Hepatocyte (in vitro differentiated cells): ENCODE results near the gene KRT74. TPM values are rescaled to one million over a fixed set of nuclear protein-coding genes. Genes with fewer than 3 reads are reported as not detected.

Experiments used
- DNase-seq: peaks from one replicate; pipeline ENCODE4 v3.0.0-alpha.2; 2016; ENCODE audit warnings: low spot score
- H2AFZ ChIP-seq: fragments of 200-600 bp; sonication (generic); 2 replicates; pipeline ENCODE4 v1.6.0; 2016; ENCODE audit warnings: antibody characterized with exemption, mild to moderate bottlenecking
- H3K27ac ChIP-seq: fragments of 200-600 bp; sonication (generic); 2 replicates; pipeline ENCODE4 v1.5.1; 2016; ENCODE audit warnings: mild to moderate bottlenecking
- H3K27me3 ChIP-seq: fragments of 200-600 bp; sonication (generic); 2 replicates; pipeline ENCODE4 v1.6.1; 2016
- H3K36me3 ChIP-seq: fragments of 200-600 bp; sonication (generic); replicated peaks from 2 replicates; pipeline ENCODE4 v1.5.1; 2016; ENCODE audit warnings: low read depth; ENCODE audit not compliant: insufficient read depth
- H3K4me1 ChIP-seq: fragments of 200-600 bp; sonication (generic); 2 replicates; pipeline ENCODE4 v1.5.1; 2016; ENCODE audit warnings: mild to moderate bottlenecking, moderate library complexity; ENCODE audit not compliant: insufficient read depth
- H3K4me2 ChIP-seq: fragments of 200-600 bp; sonication (generic); 2 replicates; pipeline ENCODE4 v1.6.0; 2016
- H3K4me3 ChIP-seq: fragments of 200-600 bp; sonication (generic); 2 replicates; pipeline ENCODE4 v1.5.1; 2016; ENCODE audit warnings: mild to moderate bottlenecking
- H3K79me2 ChIP-seq: fragments of 200-600 bp; sonication (generic); 2 replicates; pipeline ENCODE4 v1.6.0; 2017; ENCODE audit warnings: mild to moderate bottlenecking
- H3K9me2 ChIP-seq: fragments of 200-600 bp; sonication (generic); replicated peaks from 2 replicates; pipeline ENCODE4 v1.6.0; 2017; ENCODE audit warnings: mild to moderate bottlenecking; ENCODE audit not compliant: insufficient read depth
- H3K9me3 ChIP-seq: fragments of 200-600 bp; sonication (generic); 2 replicates; pipeline ENCODE4 v1.5.1; 2016; ENCODE audit warnings: low read depth, mild to moderate bottlenecking
- H4K20me1 ChIP-seq: fragments of 200-600 bp; sonication (generic); 2 replicates; pipeline ENCODE4 v1.6.0; 2016; ENCODE audit warnings: mild to moderate bottlenecking; ENCODE audit not compliant: insufficient read depth, poor library complexity, severe bottlenecking
- EZH2 ChIP-seq: fragments of 200-600 bp; sonication (generic); IDR thresholded peaks from 2 replicates; pipeline ENCODE4 v1.6.1; 2016; ENCODE audit warnings: antibody characterized with exemption, mild to moderate bottlenecking, borderline replicate concordance
- EZH2phosphoT487 ChIP-seq: fragments of 200-600 bp; sonication (generic); IDR thresholded peaks from one replicate; pipeline ENCODE4 v1.6.1; 2018; ENCODE audit warnings: antibody characterized with exemption, mild to moderate bottlenecking, low read depth, moderate library complexity; ENCODE audit not compliant: unreplicated experiment, severe bottlenecking
- WGBS: methylation state at CpG from one replicate; pipeline ENCODE4 v1.1.6; 2016; ENCODE audit warnings: low lambda C conversion rate; ENCODE audit errors: missing lambda C conversion rate; 5-methylcytosine and 5-hydroxymethylcytosine counted together
- polyA plus RNA-seq: library from polyadenylated mRNA; unstranded; fragments of >200 nt; fragmentation: Nextera tagmentation; extraction: Ambion mirVana; gene quantifications from 2 replicates; pipeline ENCODE4 v1.2.1, GENCODE V29; 2016
- total RNA-seq: library from RNA; depleted of rRNA; stranded (reverse); fragments of >200 nt; gene quantifications from 2 replicates; pipeline ENCODE4 v1.2.3, GENCODE V29; 2014
- TF ChIP-seq, protein P1 (sequence below): fragments of 200-600 bp; sonication (generic); IDR thresholded peaks from 2 replicates; pipeline ENCODE4 v1.5.1; 2016; ENCODE audit warnings: antibody characterized with exemption, mild to moderate bottlenecking; ENCODE audit not compliant: poor library complexity

The KRT74 gene
- total and polyA plus RNA-seq, 2 experiments from 2014 or later = not detected

DNA sequence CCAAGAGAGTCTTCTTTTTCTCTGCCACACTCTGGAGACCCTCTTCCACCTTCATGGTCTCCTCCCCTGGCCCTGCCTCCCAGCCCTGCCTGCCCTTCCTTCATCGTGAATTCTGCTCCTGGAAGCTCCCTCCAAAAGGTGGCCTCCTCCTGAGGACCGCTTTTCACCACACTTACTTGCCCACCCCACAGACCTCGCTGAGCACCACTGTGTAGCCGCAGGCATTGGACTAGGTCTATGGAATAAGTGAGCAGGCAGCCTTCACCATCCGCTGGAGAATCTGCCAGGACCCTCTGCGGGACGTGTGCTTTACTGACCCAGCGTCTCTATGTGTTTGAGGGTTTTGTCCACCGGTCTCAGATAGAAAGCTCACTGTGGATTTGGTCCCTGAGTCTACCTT is 43.8 kb downstream of the KRT74 start:
- Histone ChIP-seq H3K36me3 (no peaks in the 10 kb centered on the region), H3K4me1 (no peaks in the 10 kb centered on the region), H3K27me3 (no peaks in the 10 kb centered on the region), H3K4me3 (no peak overlapping the region), H3K4me2 (no peak overlapping the region), H3K9me3 (no peaks in the 10 kb centered on the region), H2AFZ (no peak overlapping the region), H4K20me1 (no peaks in the 10 kb centered on the region), H3K79me2 (no peaks in the 10 kb centered on the region), H3K27ac (no peak overlapping the region), H3K9me2 (no peaks in the 10 kb centered on the region)
- DNase-seq = no peak
- 97% methylated on average over 9 of the region's 9 CpGs for WGBS
- TF ChIP-seq, protein P1, sequence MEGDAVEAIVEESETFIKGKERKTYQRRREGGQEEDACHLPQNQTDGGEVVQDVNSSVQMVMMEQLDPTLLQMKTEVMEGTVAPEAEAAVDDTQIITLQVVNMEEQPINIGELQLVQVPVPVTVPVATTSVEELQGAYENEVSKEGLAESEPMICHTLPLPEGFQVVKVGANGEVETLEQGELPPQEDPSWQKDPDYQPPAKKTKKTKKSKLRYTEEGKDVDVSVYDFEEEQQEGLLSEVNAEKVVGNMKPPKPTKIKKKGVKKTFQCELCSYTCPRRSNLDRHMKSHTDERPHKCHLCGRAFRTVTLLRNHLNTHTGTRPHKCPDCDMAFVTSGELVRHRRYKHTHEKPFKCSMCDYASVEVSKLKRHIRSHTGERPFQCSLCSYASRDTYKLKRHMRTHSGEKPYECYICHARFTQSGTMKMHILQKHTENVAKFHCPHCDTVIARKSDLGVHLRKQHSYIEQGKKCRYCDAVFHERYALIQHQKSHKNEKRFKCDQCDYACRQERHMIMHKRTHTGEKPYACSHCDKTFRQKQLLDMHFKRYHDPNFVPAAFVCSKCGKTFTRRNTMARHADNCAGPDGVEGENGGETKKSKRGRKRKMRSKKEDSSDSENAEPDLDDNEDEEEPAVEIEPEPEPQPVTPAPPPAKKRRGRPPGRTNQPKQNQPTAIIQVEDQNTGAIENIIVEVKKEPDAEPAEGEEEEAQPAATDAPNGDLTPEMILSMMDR = no peak
- TF ChIP-seq EZH2phosphoT487 (no peak), EZH2 (no peak)

DNA sequence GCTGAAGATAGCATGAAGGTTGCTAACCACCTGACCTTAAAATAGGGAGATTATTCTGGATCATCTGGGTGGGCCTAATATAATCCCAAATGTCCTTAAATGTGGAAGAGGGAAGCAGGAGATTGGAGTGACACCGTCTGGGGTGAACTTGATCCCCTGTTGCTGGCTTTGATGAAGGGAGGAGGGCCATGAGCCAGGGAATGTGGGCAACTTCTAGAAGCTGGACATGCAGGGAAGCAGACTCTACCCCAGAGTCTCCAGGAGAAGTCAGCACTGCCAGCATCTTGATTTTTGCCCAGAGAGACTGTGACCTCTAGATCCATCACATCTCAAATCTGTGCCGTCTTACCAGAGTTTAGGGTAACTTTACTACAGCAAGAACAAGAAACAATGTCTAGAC is 44.2 kb downstream of the KRT74 start:
- Histone ChIP-seq H3K36me3 (no peaks in the 10 kb centered on the region), H3K9me2 (no peaks in the 10 kb centered on the region), H3K27me3 (no peaks in the 10 kb centered on the region), H3K4me1 (no peaks in the 10 kb centered on the region), H3K4me3 (no peak overlapping the region), H3K4me2 (no peak overlapping the region), H4K20me1 (no peaks in the 10 kb centered on the region), H2AFZ (no peak overlapping the region), H3K79me2 (no peaks in the 10 kb centered on the region), H3K9me3 (no peaks in the 10 kb centered on the region), H3K27ac (no peak overlapping the region)
- TF ChIP-seq, protein P1 = no peak
- TF ChIP-seq EZH2phosphoT487 (no peak), EZH2 (no peak)
- no peak for DNase-seq
- 89% methylated on average over 2 of the region's 2 CpGs for WGBS

DNA sequence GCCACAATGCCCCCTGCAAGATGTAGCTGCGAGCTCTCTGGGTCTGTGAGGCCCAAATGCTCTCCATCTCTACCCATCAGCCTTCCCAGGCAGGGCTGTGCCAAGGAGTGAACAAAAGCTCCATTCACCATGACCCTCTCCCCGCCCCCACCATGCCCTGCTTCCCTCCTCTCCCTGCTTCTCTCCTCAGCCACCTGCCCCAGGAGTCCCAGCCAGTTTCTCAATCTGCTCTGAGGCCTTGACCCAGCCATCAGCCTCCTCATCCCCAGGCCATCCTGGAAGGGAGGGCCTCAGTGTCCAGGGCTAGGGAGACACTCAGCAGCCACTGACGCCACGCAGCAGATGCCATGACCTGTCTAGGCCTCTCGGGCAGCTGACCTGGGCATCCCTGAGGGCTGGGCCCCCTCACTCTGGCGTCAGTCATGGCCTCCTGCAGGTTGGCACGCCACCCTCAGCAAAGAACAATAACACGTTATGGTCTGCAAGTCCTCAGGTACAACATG is 45.0 kb downstream of the KRT74 start:
- no peaks in the 10 kb centered on the region for H3K9me2 ChIP-seq
- TF ChIP-seq EZH2phosphoT487 (no peak), EZH2 (no peak)
- TF ChIP-seq, protein P1 = no peak
- H3K9me3 ChIP-seq = no peaks in the 10 kb centered on the region
- no peak overlapping the region for H3K4me3 ChIP-seq
- DNase-seq = no peak
- no peak overlapping the region for H3K27ac ChIP-seq
- no peaks in the 10 kb centered on the region for H3K36me3 ChIP-seq
- no peaks in the 10 kb centered on the region for H3K79me2 ChIP-seq
- no peaks in the 10 kb centered on the region for H4K20me1 ChIP-seq
- H2AFZ ChIP-seq = no peak overlapping the region
- no peaks in the 10 kb centered on the region for H3K27me3 ChIP-seq
- H3K4me1 ChIP-seq = no peaks in the 10 kb centered on the region
- 94% methylated on average over 8 of the region's 8 CpGs for WGBS
- no peak overlapping the region for H3K4me2 ChIP-seq
